HG02943 (cell line): Measurements from ENCODE around the gene TPM1.
"Not testable (repeated sequence)": the region's sequence is repeated elsewhere in the genome, so short reads cannot be mapped to it uniquely, and the experiment has no call there.

Experiments
- ATAC-seq: cut with Tn5 transposase; IDR thresholded peaks from one replicate; pipeline ENCODE4 v1.9.1; 2021; ENCODE audit warnings: mild to moderate bottlenecking, low read depth, moderate library complexity; ENCODE audit not compliant: unreplicated experiment

TPM1 gene

DNA sequence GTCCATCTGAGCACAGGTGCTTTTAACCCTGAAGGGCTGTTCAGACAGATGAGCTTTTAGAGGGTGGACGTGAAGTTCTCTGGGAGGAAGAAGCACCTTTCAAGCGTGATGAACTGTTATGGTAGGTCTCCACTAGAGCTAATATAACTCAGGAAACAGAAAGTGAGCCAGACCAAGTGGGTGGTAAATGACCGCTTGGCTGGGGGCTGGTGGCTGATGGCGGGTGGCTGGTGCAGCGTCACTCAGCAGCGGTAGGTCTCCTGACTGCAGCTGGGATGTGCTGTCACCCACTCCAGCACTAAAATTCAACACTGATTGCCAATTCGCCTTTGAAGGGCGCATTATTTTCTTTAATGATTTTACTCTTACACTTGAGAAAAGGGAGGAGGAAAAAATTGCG is 47.9 kb downstream of the TPM1 start:
- ATAC-seq, result no peak

DNA sequence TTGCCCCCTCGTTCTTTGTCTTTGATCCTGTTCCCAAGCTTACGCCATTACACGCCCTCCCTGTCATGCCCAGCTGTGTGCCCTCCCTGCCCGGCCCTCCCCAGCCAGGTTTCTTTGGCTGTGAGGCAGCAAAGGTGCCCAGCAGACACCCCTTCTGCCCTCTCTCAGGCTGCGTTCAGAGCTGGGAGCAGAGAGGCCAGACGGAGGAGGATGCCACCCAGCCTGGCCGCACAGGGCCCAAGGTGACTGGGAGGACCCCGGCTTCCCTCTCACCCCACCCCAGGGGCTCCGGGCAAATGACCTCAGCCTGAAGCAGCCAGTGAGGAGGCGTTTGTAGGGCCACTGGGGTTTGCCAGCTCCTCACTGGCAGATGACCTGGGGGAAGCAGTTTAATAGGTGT is 48.3 kb downstream of the TPM1 start:
- no peak for ATAC-seq

DNA sequence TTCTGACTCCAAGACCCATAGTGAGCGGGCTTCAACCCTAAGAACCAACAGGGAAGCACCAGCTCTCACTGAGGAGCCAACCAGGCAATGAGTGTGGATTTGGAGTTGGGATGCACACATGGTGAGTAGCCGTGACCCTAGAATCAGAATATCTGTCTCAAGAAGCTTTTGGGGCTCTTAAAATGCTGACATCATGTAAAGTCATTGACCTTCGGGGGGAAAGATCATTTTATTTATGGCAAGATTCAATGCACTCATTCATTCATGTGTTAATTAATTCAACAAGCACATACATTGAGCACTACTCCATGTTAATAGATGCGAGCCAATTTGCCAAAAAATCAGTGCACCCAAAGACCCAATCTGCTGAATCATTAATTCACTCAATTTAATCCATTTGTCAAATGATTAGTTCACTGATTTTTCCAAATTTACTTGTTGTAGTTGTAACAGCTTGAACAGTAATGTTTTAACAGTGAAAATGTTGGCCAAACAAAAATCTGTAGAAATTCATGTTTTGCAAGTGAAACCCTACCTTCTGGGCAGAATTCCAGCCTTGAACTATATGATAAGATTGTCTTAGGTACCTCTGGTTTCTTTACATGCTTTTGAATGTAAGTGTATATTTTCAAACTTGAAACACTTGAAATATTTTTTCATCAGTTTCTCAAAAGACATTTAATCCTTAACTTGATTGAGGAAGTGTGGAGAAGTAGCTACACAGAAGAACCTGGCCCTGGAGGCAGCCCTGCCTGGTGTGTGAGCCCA is 49.3 kb downstream of the TPM1 start:
- no peak for ATAC-seq

DNA sequence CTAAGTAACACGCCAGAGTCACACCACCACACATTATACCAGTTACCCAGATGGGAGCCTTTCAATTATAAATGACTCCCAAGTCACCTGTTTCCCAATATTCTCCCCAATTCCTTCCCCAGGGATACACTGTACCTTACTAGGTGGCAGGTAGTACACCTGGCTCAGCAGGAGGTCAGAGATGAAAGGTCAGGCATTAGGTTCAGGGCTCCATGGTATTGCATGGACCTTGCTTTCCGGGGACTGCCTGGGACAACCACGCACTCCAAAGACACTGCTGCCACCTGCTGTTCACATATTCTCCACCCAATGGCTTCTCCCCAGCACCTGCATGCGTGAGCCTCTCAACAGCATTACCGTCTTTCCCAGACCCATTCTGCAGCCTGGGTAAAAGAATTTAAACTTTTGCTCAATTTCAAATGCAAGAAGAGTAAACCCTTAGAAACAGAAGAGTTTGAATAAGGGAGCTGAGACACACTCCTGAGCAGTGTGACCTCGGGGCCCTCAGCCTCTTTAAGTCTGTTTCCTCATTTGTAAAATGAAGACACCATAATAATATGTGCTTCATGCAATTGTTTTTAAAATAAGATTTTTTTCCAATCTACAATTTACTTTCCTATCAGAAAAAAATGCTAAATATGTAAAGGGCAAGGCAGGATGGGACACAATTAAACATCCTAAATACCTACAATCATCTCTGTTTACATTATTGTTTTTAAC is 51.1 kb downstream of the TPM1 start:
- no peak for ATAC-seq

DNA sequence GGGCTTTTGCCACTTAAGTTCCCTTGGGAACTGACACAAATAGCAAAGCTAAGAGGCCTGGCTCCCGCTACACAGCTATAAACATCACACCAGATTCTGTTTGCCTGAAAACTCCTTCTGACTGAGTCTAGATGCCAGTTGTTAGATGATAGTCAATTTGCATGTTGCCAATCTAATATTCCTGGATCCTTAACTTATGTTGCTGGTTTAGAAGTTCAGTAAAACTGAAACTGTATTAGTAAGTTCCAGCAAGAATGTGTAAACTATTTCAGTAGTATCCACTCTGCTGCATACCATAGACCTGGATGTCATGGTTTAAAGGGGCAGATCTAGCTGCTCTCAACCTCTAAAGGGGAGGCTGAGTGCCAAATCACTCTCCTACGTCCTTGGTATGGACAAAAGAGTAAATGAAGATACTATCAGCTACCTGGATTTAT is 52.0 kb downstream of the TPM1 start:
- ATAC-seq, result no peak

DNA sequence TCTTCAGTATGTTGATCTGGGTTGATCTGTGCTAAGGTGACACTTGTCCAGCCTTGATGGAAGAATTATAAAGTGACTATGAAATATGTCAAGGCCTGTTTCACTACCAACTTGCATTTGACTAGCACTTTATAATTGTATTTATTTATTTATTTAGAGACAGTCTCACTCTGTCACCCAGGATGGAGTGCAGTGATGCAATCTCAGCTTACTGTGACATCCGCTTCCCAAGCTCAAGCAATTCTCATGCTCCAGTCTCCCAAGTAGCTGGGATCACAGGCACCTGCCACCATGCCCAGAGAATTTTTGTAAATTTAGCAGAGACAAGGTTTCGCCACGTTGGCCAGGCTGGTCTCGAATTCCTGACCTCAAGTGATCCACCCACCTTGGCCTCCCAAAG is 53.6 kb downstream of the TPM1 start:
- no peak for ATAC-seq

DNA sequence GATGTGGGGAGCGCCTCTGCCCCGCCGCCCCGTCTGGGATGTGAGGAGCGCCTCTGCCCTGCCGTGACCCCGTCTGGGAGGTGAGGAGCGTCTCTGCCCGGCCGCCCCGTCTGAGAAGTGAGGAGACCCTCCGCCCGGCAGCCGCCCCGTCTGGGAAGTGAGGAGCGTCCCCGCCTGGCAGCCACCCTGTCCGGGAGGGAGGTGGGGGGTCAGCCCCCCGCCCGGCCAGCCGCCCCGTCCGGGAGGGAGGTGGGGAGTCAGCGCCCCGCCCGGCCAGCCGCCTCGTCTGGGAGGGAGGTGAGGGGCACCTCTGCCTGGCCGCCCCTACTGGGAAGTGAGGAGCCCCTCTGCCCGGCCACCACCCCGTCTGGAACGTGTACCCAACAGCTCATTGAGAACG is 56.4 kb downstream of the TPM1 start:
- not testable (repeated sequence) for ATAC-seq

DNA sequence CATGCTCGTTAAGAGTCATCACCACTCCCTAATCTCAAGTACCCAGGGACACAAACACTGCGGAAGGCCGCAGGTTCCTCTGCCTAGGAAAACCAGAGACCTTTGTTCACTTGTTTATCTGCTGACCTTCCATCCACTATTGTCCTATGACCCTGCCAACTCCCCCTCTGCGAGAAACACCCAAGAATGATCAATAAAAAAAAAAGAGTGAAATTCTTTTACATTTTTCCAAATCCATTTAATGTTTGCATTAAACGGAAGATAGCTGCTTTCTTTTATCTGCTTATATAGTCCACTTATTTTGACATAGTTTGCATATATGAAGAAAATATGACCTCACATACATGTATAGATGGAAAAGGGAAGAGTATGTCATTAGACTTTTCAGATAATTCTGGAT is 57.0 kb downstream of the TPM1 start:
- not testable (repeated sequence) for ATAC-seq

DNA sequence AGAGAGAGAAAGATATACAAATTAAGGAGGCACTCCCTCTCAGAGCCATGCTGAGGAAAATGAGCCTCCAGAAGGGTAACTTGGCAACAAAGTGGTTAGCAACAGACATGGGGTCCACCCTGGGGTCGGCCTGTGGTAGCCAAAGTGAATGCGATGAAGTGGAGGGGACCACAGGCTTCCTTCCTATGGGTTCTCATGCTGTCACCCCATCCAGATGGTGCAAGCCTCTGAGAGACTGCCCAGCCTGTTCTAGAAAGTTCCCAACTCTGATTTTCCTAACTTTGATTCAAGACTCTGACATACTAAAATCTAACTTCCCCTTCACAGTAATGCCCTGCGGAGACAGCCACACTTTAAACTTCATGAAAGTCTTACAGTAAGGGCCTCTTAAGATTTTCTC is 60.9 kb downstream of the TPM1 start:
- no peak for ATAC-seq

DNA sequence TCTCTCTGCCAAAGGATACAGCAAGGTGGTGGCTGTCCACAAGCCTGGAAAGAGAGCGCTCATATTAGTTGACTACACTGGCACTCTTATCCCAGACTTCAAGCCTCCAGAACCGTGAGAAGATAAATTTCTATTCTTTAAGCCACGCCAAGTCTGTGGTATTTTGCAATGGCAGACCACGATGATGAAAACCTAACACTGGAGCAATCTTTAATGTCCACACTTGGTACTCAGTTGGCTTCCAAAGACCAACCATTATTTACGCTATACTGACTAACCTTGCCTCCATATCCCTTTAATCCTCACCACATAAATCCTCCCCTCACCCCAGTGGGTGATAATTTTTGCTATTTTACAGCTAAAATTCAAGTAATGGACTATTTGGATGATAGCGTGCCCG is 62.2 kb downstream of the TPM1 start:
- no peak for ATAC-seq

DNA sequence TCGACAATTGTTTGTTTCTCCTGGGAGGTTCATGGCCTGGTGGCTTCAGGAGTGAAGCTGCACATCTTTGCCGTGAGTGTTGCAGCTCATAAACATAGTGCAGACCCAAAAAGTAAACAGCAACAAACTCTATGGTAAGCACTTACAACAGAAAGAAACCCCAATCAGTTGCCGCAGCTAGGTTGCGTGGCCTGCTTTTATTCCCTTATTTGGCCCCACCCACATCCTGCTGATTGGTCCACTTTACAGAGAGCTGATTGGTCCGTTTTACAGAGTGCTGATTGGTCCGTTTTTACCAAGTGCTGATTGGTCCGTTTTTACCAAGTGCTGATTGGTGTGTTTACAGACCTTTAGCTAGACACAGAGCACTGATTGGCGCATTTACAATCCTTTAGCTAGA is 62.8 kb downstream of the TPM1 start:
- ATAC-seq, result not testable (repeated sequence)

DNA sequence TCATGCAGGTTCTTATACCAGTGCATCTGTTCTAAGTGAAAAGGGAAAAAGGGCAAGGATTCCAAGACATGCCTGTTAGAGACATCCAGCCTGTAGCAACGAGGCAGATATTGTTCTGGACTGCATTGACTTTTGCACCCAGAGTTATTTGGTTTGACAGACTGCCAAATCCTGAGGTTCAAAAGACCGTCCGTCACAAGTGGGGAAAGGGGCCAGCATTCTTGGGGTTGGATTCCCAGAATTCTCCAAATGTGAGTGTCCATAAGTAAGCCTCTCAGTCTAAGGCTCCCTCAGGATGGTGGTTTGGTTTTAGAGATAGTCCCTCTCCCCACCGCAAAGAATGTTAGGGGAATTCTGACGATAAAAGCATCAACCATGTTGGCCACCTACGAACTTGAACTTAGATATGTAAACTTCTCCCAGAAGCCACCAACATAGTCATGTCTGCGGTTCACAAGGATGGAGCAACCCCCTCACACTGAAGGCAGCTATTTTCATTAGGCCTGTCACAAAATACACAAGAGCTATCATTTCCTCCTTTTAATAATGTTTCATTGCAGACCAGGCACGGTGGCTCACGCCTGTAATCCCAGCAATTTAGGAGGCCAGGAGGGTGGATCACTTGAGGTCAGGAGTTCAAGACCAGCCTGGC is 65.5 kb downstream of the TPM1 start:
- no peak for ATAC-seq

DNA sequence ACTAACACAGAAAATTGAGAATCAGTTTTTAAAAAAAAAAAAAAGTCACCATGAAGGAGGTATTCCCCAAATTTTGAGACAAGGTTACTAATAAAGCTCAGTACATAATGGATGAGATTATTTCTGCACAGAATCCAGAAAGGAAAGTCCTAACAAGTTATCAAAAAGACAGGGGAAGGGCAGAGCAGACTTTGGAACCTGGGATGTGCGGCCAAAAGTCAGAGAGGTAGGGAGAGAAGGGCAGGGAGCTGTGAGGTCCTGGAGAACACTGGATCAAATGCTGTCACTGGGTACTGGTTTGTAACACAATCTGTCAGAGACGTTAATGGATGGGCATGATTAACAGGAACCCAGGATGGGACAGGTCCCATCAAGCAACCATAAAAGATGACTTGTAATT is 67.0 kb downstream of the TPM1 start:
- ATAC-seq, result no peak

DNA sequence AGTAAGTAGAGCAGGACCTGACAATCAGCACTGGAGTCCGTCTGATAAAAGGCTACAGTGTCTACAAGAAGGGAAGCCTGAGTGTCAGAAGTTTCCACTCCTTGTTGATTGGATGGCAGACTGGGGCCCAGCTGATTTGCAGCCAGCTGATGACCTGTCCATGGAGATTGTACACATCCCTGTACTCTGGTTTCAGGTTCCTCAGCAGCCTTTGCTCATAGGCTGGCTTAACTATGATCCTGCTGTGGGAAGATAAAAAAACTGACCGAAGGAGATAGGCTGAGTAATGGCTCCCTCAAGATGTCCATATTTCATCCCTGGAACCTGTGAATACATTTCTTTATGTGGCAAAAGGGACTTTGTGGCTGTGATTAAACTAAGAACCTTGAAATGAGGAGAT is 67.4 kb downstream of the TPM1 start:
- ATAC-seq, result no peak

DNA sequence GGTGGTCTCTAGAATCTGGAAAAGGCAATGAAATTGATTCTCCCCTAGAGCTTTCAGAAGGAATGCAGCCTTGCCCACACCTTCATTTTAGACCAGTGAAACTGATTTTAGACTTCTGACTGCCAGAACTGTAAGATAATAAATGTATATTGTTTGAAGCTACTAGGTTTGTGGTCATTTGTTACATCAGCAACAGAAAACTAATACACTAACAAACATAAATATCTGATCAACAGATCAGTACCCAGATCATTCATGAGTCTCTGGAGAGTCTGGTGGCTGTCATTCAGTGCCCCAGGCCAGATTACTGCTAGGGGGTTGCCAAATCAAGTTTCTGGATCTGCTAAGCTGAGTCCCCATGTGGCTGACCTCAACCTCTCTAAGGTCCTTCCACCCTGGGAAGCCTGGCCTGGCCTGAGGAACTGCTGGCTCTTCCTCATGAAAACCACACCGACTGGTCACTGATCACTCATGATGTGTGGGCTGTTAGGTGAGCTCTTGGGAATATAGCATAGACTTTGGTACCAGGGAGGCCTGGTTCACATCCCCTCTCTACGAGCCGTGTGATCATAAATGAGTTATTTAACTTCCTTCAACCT is 68.0 kb downstream of the TPM1 start:
- ATAC-seq, result no peak

DNA sequence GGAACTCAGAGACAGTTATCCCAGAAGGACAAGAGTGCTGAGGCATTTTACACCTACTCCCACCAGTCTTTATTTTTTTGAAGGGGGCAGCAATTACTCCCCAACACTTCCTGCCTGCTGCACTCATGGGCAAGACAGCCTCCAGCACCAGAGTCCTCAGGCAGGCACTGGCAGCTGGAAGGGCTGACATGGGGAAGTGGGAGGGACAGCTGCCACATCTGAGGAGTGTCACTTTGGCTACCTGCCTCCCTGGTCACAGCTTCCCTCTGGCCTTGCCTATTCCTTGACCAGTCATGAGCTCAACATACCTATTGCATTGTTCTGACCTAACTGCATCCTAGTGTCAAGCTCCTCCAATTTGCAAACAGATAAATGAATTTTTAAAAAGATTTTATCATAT is 68.9 kb downstream of the TPM1 start:
- ATAC-seq, result no peak

DNA sequence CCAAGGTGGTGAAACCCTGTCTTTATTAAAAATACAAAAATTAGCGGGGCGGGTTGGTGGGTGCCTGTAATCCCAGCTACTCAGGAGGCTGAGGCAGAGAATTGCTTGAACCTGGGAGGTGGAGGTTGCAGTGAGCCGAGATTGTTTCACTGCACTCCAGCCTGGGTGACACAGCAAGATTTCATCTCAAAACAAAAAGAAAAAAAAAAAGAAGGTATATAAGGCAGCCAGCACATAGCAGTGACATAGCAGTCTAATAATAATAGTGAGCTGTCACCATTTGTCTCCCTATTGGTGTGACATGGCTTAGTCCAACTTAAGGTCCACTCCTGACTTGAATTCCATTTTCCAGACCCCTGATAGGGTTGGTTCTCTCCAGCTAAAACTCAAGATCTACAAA is 70.3 kb downstream of the TPM1 start:
- no peak for ATAC-seq

DNA sequence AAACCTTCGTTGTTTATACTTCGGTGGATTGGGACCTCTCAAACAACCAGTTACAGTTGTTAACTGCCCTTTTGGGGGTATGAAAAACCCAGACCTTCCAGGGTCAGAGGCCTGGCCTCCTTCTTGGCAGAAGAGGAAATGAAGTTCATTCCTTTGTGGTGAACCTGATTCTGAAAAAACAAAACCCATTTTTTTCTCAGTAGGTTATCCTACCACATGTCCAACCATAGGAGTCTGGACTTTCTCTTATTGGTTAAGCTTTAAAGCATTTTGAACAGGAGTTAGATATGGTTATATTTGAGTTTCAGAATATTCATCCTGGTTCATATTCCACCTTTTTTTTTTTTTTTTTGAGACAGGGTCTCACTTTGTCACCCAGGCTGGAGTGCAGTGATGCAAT is 71.9 kb downstream of the TPM1 start:
- no peak for ATAC-seq
